ENCODE results near the gene NRG3. TPM values are rescaled to one million over a fixed set of nuclear protein-coding genes. Genes with fewer than 3 reads are reported as not detected.

NRG3 gene
- total RNA-seq, 2 donors from 2014 or later, result 0.97 TPM; not detected in 1

DNA sequence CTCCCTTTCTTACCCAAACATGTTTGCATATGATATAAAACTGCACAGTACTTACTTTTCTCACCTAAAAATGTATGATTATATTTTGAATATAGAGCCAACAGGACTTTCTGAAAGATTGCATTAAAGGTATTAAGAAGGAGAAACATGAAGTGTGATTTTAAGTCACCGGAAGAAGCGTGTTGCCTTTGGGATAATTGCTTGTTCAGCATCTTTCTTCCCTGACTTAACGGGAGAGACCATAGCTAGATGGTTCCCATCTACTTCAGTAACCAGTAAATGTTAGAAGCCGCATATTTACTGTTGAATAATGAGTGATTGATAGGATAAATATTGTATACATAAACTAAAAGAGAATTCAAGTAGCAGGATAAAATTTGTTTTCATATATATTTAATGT, 197.1 kb downstream of the NRG3 start:
- no peak for TF ChIP-seq POLR2AphosphoS5 (IDR thresholded peaks at IDR 0.05)
- TF ChIP-seq POLR2A (IDR thresholded peaks at IDR 0.05), result no peak
- no peak for TF ChIP-seq CTCF (IDR thresholded peaks at IDR 0.05)
- Histone ChIP-seq H3K36me3 (no peaks in the 10 kb centered on the region), H3K27me3 (replicated peaks; ENCODE audit: insufficient read depth) (no peaks in the 10 kb centered on the region), H3K9me3 (no peaks in the 10 kb centered on the region), H3K4me3 (no peak overlapping the region), H3K4me1 (replicated peaks) (no peaks in the 10 kb centered on the region), H3K27ac (no peak overlapping the region)
- WGBS, result 92% methylated on average over 4 of the region's 4 CpGs
- no peak for DNase-seq (ENCODE audit: low spot score)
- intact Hi-C loops (cut with DNase I), result no loop called here

DNA sequence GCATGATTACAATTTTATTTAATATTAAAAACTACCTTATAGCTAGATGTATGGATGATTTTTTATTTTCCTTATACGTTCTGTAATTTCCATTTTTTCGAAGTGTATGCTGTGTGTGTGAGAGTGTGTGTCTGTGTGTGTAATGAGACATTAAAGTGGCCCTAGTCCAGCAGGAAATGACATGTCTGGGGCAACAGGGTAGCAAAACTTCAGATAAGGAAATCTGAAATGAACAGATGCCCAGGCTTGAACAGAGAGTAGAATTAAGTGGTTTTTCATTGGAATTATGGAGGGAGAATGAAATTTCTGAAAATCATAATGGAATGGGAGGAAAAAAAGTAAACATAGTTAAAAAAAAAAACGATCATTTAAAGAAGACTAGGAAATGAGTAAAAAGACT, 200.6 kb downstream of the NRG3 start:
- intact Hi-C loops (cut with DNase I), result no loop called here
- Histone ChIP-seq H3K9me3 (no peaks in the 10 kb centered on the region), H3K4me1 (replicated peaks) (no peaks in the 10 kb centered on the region), H3K27me3 (replicated peaks; ENCODE audit: insufficient read depth) (no peaks in the 10 kb centered on the region), H3K27ac (no peak overlapping the region), H3K4me3 (no peak overlapping the region), H3K36me3 (no peaks in the 10 kb centered on the region)
- DNase-seq (ENCODE audit: low spot score), result no peak
- TF ChIP-seq POLR2AphosphoS5 (IDR thresholded peaks at IDR 0.05), result no peak
- no peak for TF ChIP-seq POLR2A (IDR thresholded peaks at IDR 0.05)
- TF ChIP-seq CTCF (IDR thresholded peaks at IDR 0.05), result no peak
- 73% methylated on average over 3 of the region's 3 CpGs for WGBS

DNA sequence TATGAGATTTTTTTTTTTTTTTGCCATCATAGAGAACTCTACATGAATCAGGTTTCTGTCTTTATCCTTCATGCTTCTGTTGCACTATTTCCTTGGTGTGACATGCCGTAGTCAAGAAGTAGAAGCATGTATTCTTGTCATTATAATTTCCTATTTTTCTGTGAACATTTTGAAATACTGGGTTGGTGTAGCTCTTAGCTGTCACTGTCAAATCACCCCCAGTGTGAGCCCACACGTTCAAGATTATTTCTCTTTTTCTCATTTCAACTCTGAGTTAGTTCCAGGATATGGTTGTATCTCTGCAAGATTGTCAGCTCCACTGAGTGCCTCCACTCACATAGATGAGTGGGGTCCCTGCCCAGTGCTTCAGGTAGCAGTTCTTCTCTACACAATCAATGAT, 209.5 kb downstream of the NRG3 start:
- H3K4me1 ChIP-seq (replicated peaks), result no peaks in the 10 kb centered on the region
- intact Hi-C loops (cut with DNase I), result no loop called here

GRCh38 chr10:82084904-82085303, 209.9 kb downstream of the NRG3 start:
- Histone ChIP-seq H3K27me3 (replicated peaks; ENCODE audit: insufficient read depth) (no peaks in the 10 kb centered on the region), H3K36me3 (no peaks in the 10 kb centered on the region), H3K4me1 (replicated peaks) (no peaks in the 10 kb centered on the region), H3K27ac (no peak overlapping the region), H3K4me3 (no peak overlapping the region), H3K9me3 (no peaks in the 10 kb centered on the region)
- DNase-seq (ENCODE audit: low spot score), result no peak
- WGBS, result 73% methylated on average over 7 of the region's 7 CpGs
- intact Hi-C loops (cut with DNase I), result no loop called here
- TF ChIP-seq POLR2A (IDR thresholded peaks at IDR 0.05), result no peak

More for the DNA sequence above, 209.5 kb downstream of the NRG3 start:
- no peak for DNase-seq (ENCODE audit: low spot score)
- H3K9me3 ChIP-seq, result no peaks in the 10 kb centered on the region
- no peaks in the 10 kb centered on the region for H3K27me3 ChIP-seq (replicated peaks; ENCODE audit: insufficient read depth)
- H3K27ac ChIP-seq, result no peak overlapping the region
- no peaks in the 10 kb centered on the region for H3K36me3 ChIP-seq
- no peak overlapping the region for H3K4me3 ChIP-seq
- 92% methylated on average over 2 of the region's 2 CpGs for WGBS
- TF ChIP-seq POLR2A (IDR thresholded peaks at IDR 0.05), result no peak

- DNase-seq (ENCODE audit: low spot score), result no peak
- WGBS, result 24% methylated on average over 2 of the region's 2 CpGs
- Histone ChIP-seq H3K27me3 (replicated peaks; ENCODE audit: insufficient read depth) (no peaks in the 10 kb centered on the region), H3K27ac (no peak overlapping the region), H3K4me1 (replicated peaks) (no peaks in the 10 kb centered on the region), H3K9me3 (no peaks in the 10 kb centered on the region), H3K4me3 (no peak overlapping the region), H3K36me3 (no peaks in the 10 kb centered on the region)
- intact Hi-C loops (cut with DNase I), result no loop called here
- TF ChIP-seq CTCF (IDR thresholded peaks at IDR 0.05) (no peak), POLR2A (IDR thresholded peaks at IDR 0.05) (no peak), POLR2AphosphoS5 (IDR thresholded peaks at IDR 0.05) (no peak)
Observed at GRCh38 chr10:82089327-82089726, 214.3 kb downstream of the NRG3 start.

GRCh38 chr10:82091413-82091812, 216.4 kb downstream of the NRG3 start:
- Histone ChIP-seq H3K4me3 (no peak overlapping the region), H3K9me3 (no peaks in the 10 kb centered on the region), H3K36me3 (no peaks in the 10 kb centered on the region), H3K4me1 (replicated peaks) (no peaks in the 10 kb centered on the region), H3K27ac (no peak overlapping the region), H3K27me3 (replicated peaks; ENCODE audit: insufficient read depth) (no peaks in the 10 kb centered on the region)
- TF ChIP-seq POLR2A (IDR thresholded peaks at IDR 0.05) (no peak), POLR2AphosphoS5 (IDR thresholded peaks at IDR 0.05) (no peak), CTCF (IDR thresholded peaks at IDR 0.05) (no peak)
- WGBS, result 84% methylated on average over 4 of the region's 4 CpGs
- DNase-seq (ENCODE audit: low spot score), result no peak
- intact Hi-C loops (cut with DNase I), result no loop called here

Data from prostate gland (tissue), 2 donors.